H1 (cell line): ENCODE results near the gene MIB1. TPM values are rescaled to one million over a fixed set of nuclear protein-coding genes. Genes with fewer than 3 reads are reported as not detected.

Experiments used
- CTCF ChIA-PET: fragments of 300-600 bp; sonication (Branson Sonifier 250); formaldehyde crosslinking; loops from one replicate; lab custom pipeline; 2021; ENCODE audit not compliant: partially characterized antibody; lab: Charles Lee
- POLR2A ChIA-PET: fragments of 300-600 bp; sonication (Branson Sonifier 250); formaldehyde crosslinking; loops from one replicate; lab custom pipeline; 2021; ENCODE audit warnings: inconsistent platforms; ENCODE audit not compliant: partially characterized antibody; lab: Charles Lee
- DNase-seq, 2 experiments: peaks; one replicate each; pipeline versions ENCODE4 v3.0.0 to v3.0.0-alpha.2; 2010 to 2022; ENCODE audit warnings: low spot score in 2 of 2, low read depth in 1 of 2, mixed read lengths in 1 of 2
- FAIRE-seq: peaks from 2 replicates; lab custom pipeline; 2011; peaks lifted over from hg19 to GRCh38; lab: Jason Lieb, UNC
- H2AFZ ChIP-seq: 2 replicates; pipeline ENCODE4 v1.8.1; 2012; ENCODE audit warnings: low read length, inconsistent platforms
- H2AK5ac ChIP-seq: 2 replicates; pipeline ENCODE4 v1.6.1; 2013; ENCODE audit warnings: low read depth, low read length
- H2BK120ac ChIP-seq: replicated peaks from 2 replicates; pipeline ENCODE3; 2013; ENCODE audit warnings: low read depth, low read length, inconsistent platforms
- H2BK12ac ChIP-seq: 2 replicates; pipeline ENCODE4 v1.6.1; 2013; ENCODE audit warnings: low read depth, low read length
- H2BK15ac ChIP-seq: 2 replicates; pipeline ENCODE4 v1.6.1; 2013; ENCODE audit warnings: low read length
- H2BK20ac ChIP-seq: 2 replicates; pipeline ENCODE4 v1.6.1; 2013; ENCODE audit warnings: low read length
- H2BK5ac ChIP-seq: 2 replicates; pipeline ENCODE4 v1.6.1; 2013; ENCODE audit warnings: low read depth, low read length
- H3K14ac ChIP-seq: 2 replicates; pipeline ENCODE4 v1.6.1; 2013; ENCODE audit warnings: inconsistent platforms; ENCODE audit not compliant: insufficient read length
- H3K18ac ChIP-seq: 2 replicates; pipeline ENCODE4 v1.6.1; 2013; ENCODE audit warnings: low read length; ENCODE audit errors: extremely low read depth
- H3K23ac ChIP-seq: 2 replicates; pipeline ENCODE4 v1.6.1; 2013; ENCODE audit warnings: inconsistent platforms; ENCODE audit not compliant: insufficient read length
- H3K23me2 ChIP-seq: 2 replicates; pipeline ENCODE4 v1.6.1; 2013; ENCODE audit warnings: low read depth, low read length
- H3K27ac ChIP-seq: 2 replicates; pipeline ENCODE4 v1.6.1; 2011; ENCODE audit warnings: low read depth, low read length, inconsistent platforms
- H3K27me3 ChIP-seq, 4 experiments: replicated peaks in 1 of 4; 1 replicate in 1 of 4; 2 replicates in 3 of 4; pipeline versions ENCODE4 v1.6.1 to v1.8.1; 2011 to 2013; ENCODE audit warnings: low read length in 3 of 4, mild to moderate bottlenecking in 3 of 4, inconsistent platforms in 2 of 4, mixed read lengths in 2 of 4, moderate library complexity in 1 of 4; ENCODE audit not compliant: control insufficient read depth in 3 of 4, insufficient read depth in 3 of 4; ENCODE audit errors: extremely low read depth in 1 of 4
- H3K36me3 ChIP-seq, 4 experiments: 2 replicates each; pipeline versions ENCODE4 v1.6.1 to v1.8.1; 2011 to 2013; ENCODE audit warnings: mild to moderate bottlenecking in 4 of 4, low read length in 3 of 4, moderate library complexity in 2 of 4, control low read depth in 1 of 4, inconsistent platforms in 1 of 4; ENCODE audit not compliant: insufficient read depth in 4 of 4, control insufficient read depth in 2 of 4
- H3K4ac ChIP-seq: replicated peaks from 2 replicates; pipeline ENCODE3; 2013; ENCODE audit warnings: low read length, low read depth, mixed read lengths, inconsistent platforms; ENCODE audit not compliant: insufficient read length
- H3K4me1 ChIP-seq, 4 experiments: replicated peaks in 1 of 4; 1 replicate in 1 of 4; 2 replicates in 3 of 4; pipeline versions ENCODE4 v1.6.1 to v1.8.1; 2011 to 2013; ENCODE audit warnings: low read length in 3 of 4, inconsistent platforms in 2 of 4, mixed read lengths in 1 of 4; ENCODE audit not compliant: insufficient read depth in 4 of 4, control insufficient read depth in 3 of 4
- H3K4me2 ChIP-seq, 2 experiments: 2 replicates each; pipeline versions ENCODE4 v1.6.1 to v1.8.1; 2011 to 2013; ENCODE audit warnings: low read depth in 2 of 2, low read length in 2 of 2, control low read depth in 1 of 2, inconsistent platforms in 1 of 2, mild to moderate bottlenecking in 1 of 2; ENCODE audit not compliant: insufficient read depth in 1 of 2
- H3K4me3 ChIP-seq, 4 experiments: fragments of 200-600, 300-600 bp in 1 of 4; sonication (generic), shearing (Covaris generic), sonication (Bioruptor Twin) in 1 of 4; 2 replicates each; pipeline versions ENCODE4 v1.5.1 to v1.8.1; 2011 to 2016; ENCODE audit warnings: low read length in 4 of 4, low read depth in 3 of 4, control low read depth in 2 of 4, inconsistent platforms in 2 of 4, mild to moderate bottlenecking in 2 of 4, mixed read lengths in 1 of 4, moderate library complexity in 1 of 4; ENCODE audit not compliant: insufficient read depth in 2 of 4; ENCODE audit errors: extremely low read depth in 1 of 4
- H3K56ac ChIP-seq: replicated peaks from 2 replicates; pipeline ENCODE3; 2013; ENCODE audit warnings: low read depth, mild to moderate bottlenecking, mixed read lengths, low read length, inconsistent platforms; ENCODE audit not compliant: insufficient read length
- H3K79me1 ChIP-seq: 2 replicates; pipeline ENCODE4 v1.6.1; 2013; ENCODE audit warnings: low read depth, low read length, control low read depth
- H3K79me2 ChIP-seq, 2 experiments: 2 replicates each; pipeline versions ENCODE4 v1.6.1 to v1.8.1; 2012 to 2013; ENCODE audit warnings: low read length in 2 of 2, mild to moderate bottlenecking in 2 of 2, inconsistent platforms in 1 of 2; ENCODE audit not compliant: insufficient read depth in 2 of 2, control insufficient read depth in 1 of 2
- H3K9ac ChIP-seq, 4 experiments: replicated peaks in 1 of 4; 1 replicate in 1 of 4; 2 replicates in 3 of 4; pipeline versions ENCODE4 v1.6.1 to v1.8.1; 2011 to 2013; ENCODE audit warnings: low read depth in 3 of 4, low read length in 3 of 4, control low read depth in 2 of 4, mild to moderate bottlenecking in 2 of 4, moderate library complexity in 2 of 4, inconsistent platforms in 1 of 4; ENCODE audit errors: extremely low read depth in 1 of 4
- H3K9me3 ChIP-seq, 2 experiments: 2 replicates each; pipeline versions ENCODE4 v1.6.1 to v1.8.1; 2012 to 2013; ENCODE audit warnings: mild to moderate bottlenecking in 2 of 2, moderate library complexity in 2 of 2, control low read depth in 1 of 2, inconsistent platforms in 1 of 2, low read depth in 1 of 2, low read length in 1 of 2, mixed read lengths in 1 of 2; ENCODE audit not compliant: insufficient read depth in 2 of 2
- H4K20me1 ChIP-seq, 2 experiments: replicated peaks in 1 of 2; 2 replicates each; pipeline versions ENCODE3 to v1.8.1; 2011 to 2013; ENCODE audit warnings: inconsistent platforms in 2 of 2, low read length in 2 of 2, mild to moderate bottlenecking in 1 of 2; ENCODE audit not compliant: insufficient read depth in 2 of 2, control insufficient read depth in 1 of 2
- H4K5ac ChIP-seq: 2 replicates; pipeline ENCODE4 v1.6.1; 2013; ENCODE audit warnings: low read length, low read depth, mixed read lengths, inconsistent platforms; ENCODE audit not compliant: insufficient read length
- H4K8ac ChIP-seq: 2 replicates; pipeline ENCODE4 v1.8.0; 2013; ENCODE audit warnings: mild to moderate bottlenecking, moderate library complexity, low read length, inconsistent platforms; ENCODE audit not compliant: insufficient read depth; ENCODE audit errors: extremely low read depth
- H4K91ac ChIP-seq: replicated peaks from 2 replicates; pipeline ENCODE3; 2013; ENCODE audit warnings: low read length, mixed read lengths, inconsistent platforms; ENCODE audit not compliant: insufficient read length
- BACH1 ChIP-seq: IDR thresholded peaks from 2 replicates; pipeline ENCODE4 v1.6.1; 2012; ENCODE audit warnings: low read length, improper control_type of control experiment
- CBX5 ChIP-seq: fragments of 300-800, 300-1000 bp; sonication (generic); IDR thresholded peaks from 2 replicates; pipeline ENCODE4 v1.7.1; 2016; ENCODE audit warnings: antibody characterized with exemption, low read length, low read depth
- CEBPB ChIP-seq: IDR thresholded peaks from 2 replicates; pipeline ENCODE4 v1.6.1; 2012; ENCODE audit warnings: low read depth, low read length
- CHD2 ChIP-seq: IDR thresholded peaks from 2 replicates; pipeline ENCODE4 v1.6.1; 2012; ENCODE audit warnings: low read length, improper control_type of control experiment
- EZH2 ChIP-seq: fragments of 200-600 bp; sonication (generic); IDR thresholded peaks from 2 replicates; pipeline ENCODE4 v1.7.1; 2012; ENCODE audit warnings: low read depth, mild to moderate bottlenecking, moderate library complexity, low read length, inconsistent platforms; ENCODE audit not compliant: severe bottlenecking
- FOSL1 ChIP-seq: IDR thresholded peaks from 2 replicates; pipeline ENCODE4 v1.6.1; 2011; ENCODE audit warnings: mild to moderate bottlenecking, low read depth, low read length, moderate library complexity; ENCODE audit not compliant: insufficient read depth
- HDAC6 ChIP-seq: IDR thresholded peaks from one replicate; pipeline ENCODE4 v1.7.1; 2012; ENCODE audit warnings: low read depth, mild to moderate bottlenecking, inconsistent platforms, low read length, moderate library complexity
- KDM5A ChIP-seq: fragments of 200-600 bp; IDR thresholded peaks from 2 replicates; pipeline ENCODE4 v1.7.1; 2012; ENCODE audit warnings: mild to moderate bottlenecking, low read length, inconsistent platforms, mixed read lengths
- RAD21 ChIP-seq, 2 experiments: IDR thresholded peaks in 1 of 2; conservative IDR thresholded peaks in 1 of 2; 2 replicates each; pipeline ENCODE4 v1.6.1; 2011; ENCODE audit warnings: low read depth in 2 of 2, low read length in 2 of 2, improper control_type of control experiment in 1 of 2, inconsistent platforms in 1 of 2, mild to moderate bottlenecking in 1 of 2, moderate library complexity in 1 of 2
- RFX5 ChIP-seq: IDR thresholded peaks from 2 replicates; pipeline ENCODE4 v1.6.1; 2011; ENCODE audit warnings: low read depth, low read length, improper control_type of control experiment, borderline replicate concordance
- SIN3A ChIP-seq, 2 experiments: IDR thresholded peaks in 1 of 2; conservative IDR thresholded peaks in 1 of 2; 2 replicates each; pipeline ENCODE4 v1.6.1; 2011 to 2012; ENCODE audit warnings: low read length in 2 of 2, improper control_type of control experiment in 1 of 2, low read depth in 1 of 2, mild to moderate bottlenecking in 1 of 2
- ZNF274 ChIP-seq: IDR thresholded peaks from 2 replicates; pipeline ENCODE4 v1.7.0; 2012; ENCODE audit warnings: low read length, borderline replicate concordance; ENCODE audit errors: extremely low read depth
- WGBS, 2 experiments: shearing (Covaris generic) in 1 of 2; methylation state at CpG; one replicate each; pipeline versions ENCODE4 v1.1.6 to v1.1.7; 2013 to 2015; ENCODE audit warnings: low lambda C conversion rate in 2 of 2, mixed read lengths in 2 of 2, inconsistent platforms in 1 of 2, low coverage in 1 of 2, missing lambda C conversion rate in 1 of 2; ENCODE audit not compliant: insufficient replicate concordance in 2 of 2, insufficient coverage in 1 of 2, insufficient read length in 1 of 2; ENCODE audit errors: extremely low coverage in 1 of 2, missing lambda C conversion rate in 1 of 2; 5-methylcytosine and 5-hydroxymethylcytosine counted together
- polyA plus RNA-seq, 7 experiments: library from polyadenylated mRNA; depleted of rRNA in 3 of 7; stranded (reverse) in 5 of 7; unstranded in 2 of 7; fragments of >200 nt in 5 of 7; fragments of 200-250 nt in 2 of 7; gene quantifications; 1 replicate in 5 of 7; 2 replicates in 1 of 7; 4 replicates in 1 of 7; pipeline versions ENCODE4 v1.2.1 to v1.2.3, GENCODE V29; 2011 to 2013; ENCODE audit warnings: missing spikeins in 2 of 7, mixed read lengths in 2 of 7
- total RNA-seq: library from RNA; stranded (reverse); fragmentation: NEBNext Ultra II Directional; extraction: Animal tissue kit (Norgen Biotek cat#: 25700); gene quantifications from 2 replicates; pipeline ENCODE4 v1.2.1, GENCODE V29; 2021
- TF ChIP-seq, protein P1 (sequence below): IDR thresholded peaks from 2 replicates; pipeline ENCODE4 v1.6.1; 2011; ENCODE audit warnings: low read length, improper control_type of control experiment

MIB1 gene
- total and polyA plus RNA-seq, 2 of the 8 experiments (the other 6 are each of a cell fraction or from before 2014, with no cell fraction given) = 8.2 to 60.3 TPM

DNA sequence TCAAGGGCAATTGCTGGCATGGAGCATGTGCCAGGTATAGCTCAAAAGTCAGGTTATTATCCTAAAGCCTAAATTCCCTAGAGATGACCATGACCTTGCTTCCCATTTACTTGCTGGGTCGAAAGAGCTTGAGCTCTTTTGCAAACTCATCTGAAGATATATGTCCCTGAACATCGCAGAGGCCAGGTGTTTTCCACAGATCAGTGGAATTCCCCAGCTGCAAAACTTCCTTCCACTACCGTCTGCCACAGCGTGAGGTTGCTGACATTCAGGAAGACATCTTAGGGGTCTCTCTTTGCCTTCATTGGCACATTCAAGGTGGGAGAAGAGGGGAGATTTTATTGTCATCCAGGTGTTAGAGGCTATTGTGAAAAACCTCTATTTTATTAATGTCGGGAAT, 171.0 kb downstream of the MIB1 start:
- Histone ChIP-seq H3K23ac (no peak overlapping the region), H3K27ac (no peak overlapping the region), H3K14ac (no peak overlapping the region), H3K4me2 (no peak overlapping the region), H3K4ac (no peak overlapping the region), H3K36me3 (no peaks in the 10 kb centered on the region), H3K79me2 (no peaks in the 10 kb centered on the region), H3K9ac (no peak overlapping the region), H2BK5ac (no peak overlapping the region), H2AK5ac (no peak overlapping the region), H2BK12ac (no peak overlapping the region), H3K4me1 (no peaks in the 10 kb centered on the region), H2BK120ac (no peak overlapping the region), H2BK15ac (no peak overlapping the region), H3K4me3 (no peak overlapping the region), H2AFZ (no peak overlapping the region), H4K91ac (no peak overlapping the region), H2BK20ac (no peak overlapping the region), H3K27me3 (peaks cover 0 to 22% (median 16%) of the 10 kb centered on the region in 4 experiments; a peak in 6 of 7 replicates), H4K20me1 (no peaks in the 10 kb centered on the region), H3K56ac (no peak overlapping the region), H3K79me1 (no peaks in the 10 kb centered on the region), H3K9me3 (no peaks in the 10 kb centered on the region), H4K8ac (no peak overlapping the region), H3K23me2 (no peaks in the 10 kb centered on the region), H4K5ac (no peak overlapping the region), H3K18ac (no peak overlapping the region)
- CTCF ChIA-PET = interaction anchor here (1.0 to 2.3 kb wide), 5 partner anchors 13 to 271 kb away, joined by 3 to 13 read pairs (median 4); no protein-coding TSS in a partner anchor
- POLR2A ChIA-PET = no interaction called here
- DNase-seq = no peak
- 84% methylated on average over 5 of the region's 5 CpGs; no CpG with 5 or more reads in 1 of the 2 experiments for WGBS, 2 experiments
- FAIRE-seq = no peak
- TF ChIP-seq KDM5A (no peak), SIN3A (conservative IDR thresholded peaks at IDR 0.05 in 1 of 2, IDR thresholded peaks at IDR 0.05 in 1 of 2; ENCODE audit: low read depth in 1 of 2, low read length in 2 of 2) (no peak), EZH2 (no peak), HDAC6 (no peak), ZNF274 (no peak), CBX5 (no peak), RFX5 (no peak), RAD21 (IDR thresholded peaks at IDR 0.05 in 1 of 2, conservative IDR thresholded peaks at IDR 0.05 in 1 of 2; ENCODE audit: low read depth in 2 of 2, low read length in 2 of 2) (no peak), FOSL1 (no peak), BACH1 (no peak), CEBPB (no peak), CHD2 (no peak)
- TF ChIP-seq, protein P1, sequence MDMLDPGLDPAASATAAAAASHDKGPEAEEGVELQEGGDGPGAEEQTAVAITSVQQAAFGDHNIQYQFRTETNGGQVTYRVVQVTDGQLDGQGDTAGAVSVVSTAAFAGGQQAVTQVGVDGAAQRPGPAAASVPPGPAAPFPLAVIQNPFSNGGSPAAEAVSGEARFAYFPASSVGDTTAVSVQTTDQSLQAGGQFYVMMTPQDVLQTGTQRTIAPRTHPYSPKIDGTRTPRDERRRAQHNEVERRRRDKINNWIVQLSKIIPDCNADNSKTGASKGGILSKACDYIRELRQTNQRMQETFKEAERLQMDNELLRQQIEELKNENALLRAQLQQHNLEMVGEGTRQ = no peak
